Calu3 (cell line): ENCODE data around the gene SAYSD1. TPM values are rescaled to one million over a fixed set of nuclear protein-coding genes. Genes with fewer than 3 reads are reported as not detected.

Experiments used
- BruUV-seq: library from RNA; stranded (reverse); fragments of 400-500 nt; replicated peaks from 2 replicates; lab custom pipeline; 2021; lab: Mats Ljungman, UMichigan
- CTCF ChIA-PET: fragments of 300-600 bp; sonication (Branson Sonifier 250); formaldehyde crosslinking; loops from one replicate; lab custom pipeline; 2022; ENCODE audit warnings: antibody characterized with exemption; lab: Charles Lee
- DNase-seq: peaks from one replicate; pipeline ENCODE4 v3.0.0; 2022
- H3K27ac Mint-ChIP-seq: one replicate; pipeline ENCODE4 v1.8.0; 2022; ENCODE audit warnings: mixed read lengths; ENCODE audit not compliant: unreplicated experiment
- H3K27me3 Mint-ChIP-seq: one replicate; pipeline ENCODE4 v1.8.0; 2022; ENCODE audit warnings: mixed read lengths; ENCODE audit not compliant: unreplicated experiment
- H3K36me3 Mint-ChIP-seq: one replicate; pipeline ENCODE4 v1.8.0; 2022; ENCODE audit warnings: mild to moderate bottlenecking, moderate library complexity, mixed read lengths; ENCODE audit not compliant: insufficient read depth, unreplicated experiment
- H3K4me1 Mint-ChIP-seq: one replicate; pipeline ENCODE4 v1.8.0; 2022; ENCODE audit warnings: mild to moderate bottlenecking, low read depth, mixed read lengths; ENCODE audit not compliant: unreplicated experiment
- H3K4me3 Mint-ChIP-seq: one replicate; pipeline ENCODE4 v1.8.0; 2022; ENCODE audit warnings: mild to moderate bottlenecking, low read depth, moderate library complexity, mixed read lengths; ENCODE audit not compliant: unreplicated experiment
- H3K9me3 Mint-ChIP-seq: one replicate; pipeline ENCODE4 v1.8.0; 2022; ENCODE audit warnings: low read depth, mixed read lengths; ENCODE audit not compliant: unreplicated experiment
- CTCF ChIP-seq: fragments of 200-600 bp; IDR thresholded peaks from one replicate; pipeline ENCODE4 v1.8.0; 2022; ENCODE audit warnings: antibody characterized with exemption; ENCODE audit not compliant: unreplicated experiment
- intact Hi-C: fragments of 100-400 bp; cut with micrococcal nuclease; formaldehyde crosslinking; loops from one replicate; pipeline ENCODE4 v1.10.0; 2022; ENCODE audit not compliant: unreplicated experiment
- total RNA-seq: library from RNA; stranded (reverse); gene quantifications from 2 replicates; pipeline ENCODE4 v1.2.3, GENCODE V29; 2022

The SAYSD1 gene
- total RNA-seq, 1 experiment from 2014 or later, result 23.2 TPM

GRCh38 chr6:39093149-39093708, 21.8 kb downstream of the SAYSD1 start:
- no peak overlapping the region for H3K4me3 Mint-ChIP-seq
- no peaks in the 10 kb centered on the region for H3K4me1 Mint-ChIP-seq
- no peak for DNase-seq
- H3K27ac Mint-ChIP-seq, result no peak overlapping the region
- H3K27me3 Mint-ChIP-seq, result peaks cover 41% of the 10 kb centered on the region
- H3K9me3 Mint-ChIP-seq, result no peaks in the 10 kb centered on the region
- CTCF ChIA-PET, result interaction anchor here (1.3 kb wide), 1 partner anchor 96 kb away, joined by 4 read pairs; no protein-coding TSS in a partner anchor
- intact Hi-C loops, result no loop called here
- TF ChIP-seq CTCF, result no peak
- BruUV-seq, result no TSS peak
- H3K36me3 Mint-ChIP-seq, result no peaks in the 10 kb centered on the region

GRCh38 chr6:39092124-39092523, 22.9 kb downstream of the SAYSD1 start:
- H3K9me3 Mint-ChIP-seq, result no peaks in the 10 kb centered on the region
- no peak for TF ChIP-seq CTCF
- intact Hi-C loops, result no loop called here
- H3K36me3 Mint-ChIP-seq, result no peaks in the 10 kb centered on the region
- no peaks in the 10 kb centered on the region for H3K4me1 Mint-ChIP-seq
- H3K27me3 Mint-ChIP-seq, result peaks cover 48% of the 10 kb centered on the region
- no peak overlapping the region for H3K4me3 Mint-ChIP-seq
- H3K27ac Mint-ChIP-seq, result no peak overlapping the region
- no TSS peak for BruUV-seq
- peak; percentile 23 for DNase-seq
- CTCF ChIA-PET, result interaction anchor here (1.1 kb wide), 1 partner anchor 95 kb away, joined by 3 read pairs; no protein-coding TSS in a partner anchor

- no TSS peak for BruUV-seq
- Mint-ChIP-seq H3K9me3 (no peaks in the 10 kb centered on the region), H3K27me3 (peaks cover 58% of the 10 kb centered on the region), H3K4me3 (no peak overlapping the region), H3K27ac (no peak overlapping the region), H3K4me1 (no peaks in the 10 kb centered on the region), H3K36me3 (no peaks in the 10 kb centered on the region)
- no peak for TF ChIP-seq CTCF
- intact Hi-C loops, result no loop called here
- CTCF ChIA-PET, result interaction anchor here (1.1 kb wide), 1 partner anchor 94 kb away, joined by 3 read pairs; no protein-coding TSS in a partner anchor
- DNase-seq, result no peak
These were observed 23.8 kb downstream of the SAYSD1 start for GRCh38 chr6:39091220-39091619.

- intact Hi-C loops, result no loop called here
- no peaks in the 10 kb centered on the region for H3K36me3 Mint-ChIP-seq
- TF ChIP-seq CTCF, result no peak
- DNase-seq, result no peak
- H3K27ac Mint-ChIP-seq, result no peak overlapping the region
- no peaks in the 10 kb centered on the region for H3K4me1 Mint-ChIP-seq
- peaks cover 65% of the 10 kb centered on the region for H3K27me3 Mint-ChIP-seq
- no TSS peak for BruUV-seq
- no peak overlapping the region for H3K4me3 Mint-ChIP-seq
- CTCF ChIA-PET, result no interaction called here
- H3K9me3 Mint-ChIP-seq, result no peaks in the 10 kb centered on the region
These were observed 24.9 kb downstream of the SAYSD1 start for GRCh38 chr6:39090036-39090435.
